Right renal pelvis (tissue), 4 donors: ENCODE data around the gene WASHC2C. TPM values are rescaled to one million over a fixed set of nuclear protein-coding genes. Genes with fewer than 3 reads are reported as not detected.

Experiments
- polyA plus RNA-seq, 4 donors: library from polyadenylated mRNA; unstranded; fragments of 120-200 nt; gene quantifications; one replicate each; pipeline ENCODE4 v1.2.1, GENCODE V29; 2013; ENCODE audit not compliant: insufficient read length in 4 of 4

WASHC2C gene
- polyA plus RNA-seq, 4 donors, result 51.4 to 65.4 (median 56.5) TPM

Other genes with a start within 250 kb of the WASHC2C start
- 10 to 100 TPM; 11.7 to 16.2 (median 15.6) TPM for gene ZFAND4, start 54.5 kb upstream of the WASHC2C start, polyA plus RNA-seq
- gene AGAP4, start 120.2 kb downstream of the WASHC2C start, polyA plus RNA-seq, result 10 to 100 TPM; 27.8 to 46.3 (median 32.8) TPM
- gene TIMM23, start 245.2 kb downstream of the WASHC2C start, polyA plus RNA-seq, result 10 to 100 TPM; 66.1 to 73.2 (median 68.1) TPM